A673 (cell line): Measurements from ENCODE around the gene QDPR. TPM values are rescaled to one million over a fixed set of nuclear protein-coding genes. Genes with fewer than 3 reads are reported as not detected.
A peak's percentile ranks its signal among the peaks of the same experiment; 100 is the strongest.

Source experiments
- BruUV-seq: library from RNA; stranded (reverse); fragments of 400-500 nt; replicated peaks from 2 replicates; lab custom pipeline; 2021; lab: Mats Ljungman, UMichigan
- CTCF ChIA-PET: fragments of 300-600 bp; sonication (Branson Sonifier 250); formaldehyde crosslinking; loops from one replicate; lab custom pipeline; 2022; ENCODE audit warnings: antibody characterized with exemption; lab: Charles Lee
- POLR2A ChIA-PET: fragments of 300-600 bp; sonication (Branson Sonifier 250); formaldehyde crosslinking; loops from one replicate; lab custom pipeline; 2022; ENCODE audit warnings: antibody characterized with exemption; ENCODE audit not compliant: low non-redundant PET; lab: Charles Lee
- DNase-seq: peaks from one replicate; pipeline ENCODE4 v3.0.0-alpha.2; 2015; ENCODE audit warnings: low spot score
- H3K27ac ChIP-seq: fragments of 200-600 bp; sonication (generic); 2 replicates; pipeline ENCODE4 v1.5.1; 2016; ENCODE audit warnings: mixed run types, low read depth, mild to moderate bottlenecking, mixed read lengths, antibody characterized with exemption, low read length; ENCODE audit not compliant: poor library complexity, severe bottlenecking
- H3K27me3 ChIP-seq: fragments of 200-600 bp; sonication (generic); replicated peaks from 2 replicates; pipeline ENCODE4 v1.6.1; 2017; ENCODE audit warnings: mixed run types, low read depth, mild to moderate bottlenecking, mixed read lengths, antibody characterized with exemption, low read length; ENCODE audit not compliant: insufficient read depth, poor library complexity
- H3K36me3 ChIP-seq: fragments of 200-600 bp; sonication (generic); 2 replicates; pipeline ENCODE4 v1.6.1; 2016; ENCODE audit warnings: mixed run types, mild to moderate bottlenecking, mixed read lengths, antibody characterized with exemption, low read length; ENCODE audit not compliant: insufficient read depth, poor library complexity, severe bottlenecking
- H3K4me1 ChIP-seq: fragments of 200-600 bp; sonication (generic); 2 replicates; pipeline ENCODE4 v1.6.1; 2017; ENCODE audit warnings: mixed run types, mild to moderate bottlenecking, mixed read lengths, antibody characterized with exemption, low read length; ENCODE audit not compliant: insufficient read depth, poor library complexity, severe bottlenecking
- H3K4me3 ChIP-seq: fragments of 200-600 bp; sonication (generic); 2 replicates; pipeline ENCODE4 v1.5.1; 2016; ENCODE audit warnings: low read depth, mixed run types, mild to moderate bottlenecking, mixed read lengths, low read length; ENCODE audit not compliant: poor library complexity, severe bottlenecking
- H3K9me3 ChIP-seq: fragments of 200-600 bp; sonication (generic); 2 replicates; pipeline ENCODE4 v1.6.1; 2016; ENCODE audit warnings: mixed run types, low read depth, mild to moderate bottlenecking, mixed read lengths, antibody characterized with exemption, low read length; ENCODE audit not compliant: poor library complexity, severe bottlenecking
- EZH2 ChIP-seq: fragments of 200-600 bp; sonication (generic); IDR thresholded peaks from 2 replicates; pipeline ENCODE4 v1.6.1; 2017; ENCODE audit warnings: borderline replicate concordance, low read depth, mild to moderate bottlenecking, mixed read lengths, antibody characterized with exemption, low read length; ENCODE audit not compliant: poor library complexity, severe bottlenecking
- intact Hi-C: fragments of 100-400 bp; cut with micrococcal nuclease; formaldehyde crosslinking; loops from one replicate; pipeline ENCODE4 v1.10.0; 2022; ENCODE audit not compliant: unreplicated experiment
- total RNA-seq: library from RNA; stranded (reverse); gene quantifications from 2 replicates; pipeline ENCODE4 v1.2.3, GENCODE V29; 2021
- TF ChIP-seq, protein P1 (sequence below): fragments of 300-800, 200-600 bp; sonication (generic); conservative IDR thresholded peaks from 2 replicates; pipeline ENCODE4 v1.5.1; 2017; ENCODE audit warnings: low read depth, mild to moderate bottlenecking, antibody characterized with exemption, low read length, moderate library complexity, mixed read lengths

The QDPR gene
- total RNA-seq, 1 experiment from 2014 or later, result 14.7 TPM

GRCh38 chr4:17535906-17536305 is 24.0 kb upstream of the QDPR start:
- no peak for TF ChIP-seq EZH2
- TF ChIP-seq, protein P1, sequence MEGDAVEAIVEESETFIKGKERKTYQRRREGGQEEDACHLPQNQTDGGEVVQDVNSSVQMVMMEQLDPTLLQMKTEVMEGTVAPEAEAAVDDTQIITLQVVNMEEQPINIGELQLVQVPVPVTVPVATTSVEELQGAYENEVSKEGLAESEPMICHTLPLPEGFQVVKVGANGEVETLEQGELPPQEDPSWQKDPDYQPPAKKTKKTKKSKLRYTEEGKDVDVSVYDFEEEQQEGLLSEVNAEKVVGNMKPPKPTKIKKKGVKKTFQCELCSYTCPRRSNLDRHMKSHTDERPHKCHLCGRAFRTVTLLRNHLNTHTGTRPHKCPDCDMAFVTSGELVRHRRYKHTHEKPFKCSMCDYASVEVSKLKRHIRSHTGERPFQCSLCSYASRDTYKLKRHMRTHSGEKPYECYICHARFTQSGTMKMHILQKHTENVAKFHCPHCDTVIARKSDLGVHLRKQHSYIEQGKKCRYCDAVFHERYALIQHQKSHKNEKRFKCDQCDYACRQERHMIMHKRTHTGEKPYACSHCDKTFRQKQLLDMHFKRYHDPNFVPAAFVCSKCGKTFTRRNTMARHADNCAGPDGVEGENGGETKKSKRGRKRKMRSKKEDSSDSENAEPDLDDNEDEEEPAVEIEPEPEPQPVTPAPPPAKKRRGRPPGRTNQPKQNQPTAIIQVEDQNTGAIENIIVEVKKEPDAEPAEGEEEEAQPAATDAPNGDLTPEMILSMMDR, result no peak
- CTCF ChIA-PET, result no interaction called here
- intact Hi-C loops, result no loop called here

GRCh38 chr4:17535242-17535641 is 23.4 kb upstream of the QDPR start:
- Histone ChIP-seq H3K27me3 (no peaks in the 10 kb centered on the region), H3K36me3 (no peaks in the 10 kb centered on the region), H3K9me3 (no peaks in the 10 kb centered on the region), H3K27ac (no peak overlapping the region), H3K4me3 (no peak overlapping the region), H3K4me1 (no peaks in the 10 kb centered on the region)
- BruUV-seq, result no TSS peak
- no peak for DNase-seq
- TF ChIP-seq, protein P1, result no peak
- no peak for TF ChIP-seq EZH2
- CTCF ChIA-PET, result no interaction called here
- intact Hi-C loops, result no loop called here
- POLR2A ChIA-PET, result no interaction called here

More at GRCh38 chr4:17535906-17536305, 24.0 kb upstream of the QDPR start:
- peak; percentile 17 for DNase-seq
- no peaks in the 10 kb centered on the region for H3K4me1 ChIP-seq
- no peak overlapping the region for H3K27ac ChIP-seq
- H3K4me3 ChIP-seq, result no peak overlapping the region
- H3K27me3 ChIP-seq, result no peaks in the 10 kb centered on the region
- no TSS peak for BruUV-seq
- no peaks in the 10 kb centered on the region for H3K9me3 ChIP-seq
- POLR2A ChIA-PET, result no interaction called here
- H3K36me3 ChIP-seq, result no peaks in the 10 kb centered on the region

- intact Hi-C loops, result no loop called here
- H3K4me1 ChIP-seq, result no peaks in the 10 kb centered on the region
- DNase-seq, result no peak
- H3K36me3 ChIP-seq, result no peaks in the 10 kb centered on the region
- no TSS peak for BruUV-seq
- ChIA-PET POLR2A (no interaction called here), CTCF (no interaction called here)
- H3K27me3 ChIP-seq, result no peaks in the 10 kb centered on the region
- H3K4me3 ChIP-seq, result no peak overlapping the region
- H3K9me3 ChIP-seq, result no peaks in the 10 kb centered on the region
- no peak overlapping the region for H3K27ac ChIP-seq
- no peak for TF ChIP-seq EZH2
- TF ChIP-seq, protein P1, result no peak
Measured at GRCh38 chr4:17534705-17535104, 22.8 kb upstream of the QDPR start.
